HG02970 (cell line): Measurements from ENCODE around the gene FUT9.
"Not testable (repeated sequence)": the region's sequence is repeated elsewhere in the genome, so short reads cannot be mapped to it uniquely, and the experiment has no call there.

Source experiments
- ATAC-seq: cut with Tn5 transposase; IDR thresholded peaks from one replicate; pipeline ENCODE4 v1.9.1; 2021; ENCODE audit warnings: mild to moderate bottlenecking, moderate library complexity, moderate number of reproducible peaks; ENCODE audit not compliant: unreplicated experiment, low FRiP score

The FUT9 gene

GRCh38 chr6:96260787-96261430 is 245.1 kb downstream of the FUT9 start:
- ATAC-seq: not testable (repeated sequence)
